Peyer's patch (tissue), 4 donors: Measurements from ENCODE around the gene ZNF611.

ENCODE experiments used
- CTCF ChIP-seq, 6 experiments: fragments of 450-650 bp in 4 of 6; fragments of 200-600 bp in 2 of 6; sonication (generic) in 1 of 6; IDR thresholded peaks; one replicate each; pipeline ENCODE4 v1.5.1; 2017 to 2019; ENCODE audit warnings: antibody characterized with exemption in 6 of 6, mild to moderate bottlenecking in 3 of 6, moderate library complexity in 1 of 6
- POLR2A ChIP-seq, 2 donors: fragments of 450-650 bp; IDR thresholded peaks; one replicate each; pipeline ENCODE4 v1.5.1; 2017; ENCODE audit warnings: antibody characterized with exemption in 2 of 2, mild to moderate bottlenecking in 2 of 2, moderate library complexity in 2 of 2

- TF ChIP-seq CTCF (IDR thresholded peaks at IDR 0.05) (no peak), POLR2A (IDR thresholded peaks at IDR 0.05) (no peak)
Measured at GRCh38 chr19:52734331-52734892, 432 bp downstream of the ZNF611 start.
